A172 (cell line): ENCODE data around the gene CBX8. TPM values are rescaled to one million over a fixed set of nuclear protein-coding genes. Genes with fewer than 3 reads are reported as not detected.

Experiments used
- DNase-seq: peaks from one replicate; pipeline ENCODE4 v3.0.0-alpha.2; 2015; ENCODE audit warnings: low spot score
- total RNA-seq: library from RNA; depleted of rRNA; stranded (reverse); fragments of >200 nt; shearing (Covaris generic); gene quantifications from 2 replicates; pipeline ENCODE4 v1.2.3, GENCODE V29; 2014; rRNA removed

The CBX8 gene
- total RNA-seq, 1 experiment from 2014 or later = 8.8 TPM

GRCh38 chr17:79752175-79752574 lies 44.7 kb downstream of the CBX8 start:
- no peak for DNase-seq

GRCh38 chr17:79750650-79751545 lies 46.0 kb downstream of the CBX8 start:
- DNase-seq = no peak

- no peak for DNase-seq
Observed at GRCh38 chr17:79749958-79750357, 46.9 kb downstream of the CBX8 start.

GRCh38 chr17:79749156-79749815 lies 47.6 kb downstream of the CBX8 start:
- DNase-seq = peak; percentile 77

GRCh38 chr17:79748295-79749099 lies 48.4 kb downstream of the CBX8 start:
- DNase-seq = no peak

- no peak for DNase-seq
Observed at GRCh38 chr17:79747508-79748294, 49.2 kb downstream of the CBX8 start.

- DNase-seq = no peak
Observed at GRCh38 chr17:79746889-79747507, 49.9 kb downstream of the CBX8 start.

GRCh38 chr17:79745641-79746105 lies 51.2 kb downstream of the CBX8 start:
- DNase-seq = no peak

- no peak for DNase-seq
Observed at GRCh38 chr17:79743614-79744013, 53.3 kb downstream of the CBX8 start.

GRCh38 chr17:79742951-79743476 lies 53.9 kb downstream of the CBX8 start:
- no peak for DNase-seq

- no peak for DNase-seq
Observed at GRCh38 chr17:79742589-79742918, 54.3 kb downstream of the CBX8 start.

Other genes starting within 250 kb of the CBX8 start
- 0.19 TPM in 1 of 2 replicates, not detected in the other for gene RBFOX3, start 186.0 kb downstream of the CBX8 start, total RNA-seq
- not detected in 2 replicates for gene ENPP7, start 66.1 kb downstream of the CBX8 start, total RNA-seq
- 24.7 and 27.2 TPM in 2 replicates for gene CBX2, start 18.9 kb downstream of the CBX8 start, total RNA-seq
- gene CBX4, start 42.4 kb upstream of the CBX8 start, total RNA-seq = 17.2 and 20.5 TPM in 2 replicates
- gene TBC1D16, start 238.8 kb upstream of the CBX8 start, total RNA-seq = 29.8 and 31.7 TPM in 2 replicates
- 0.59 and 1.1 TPM in 2 replicates for gene CCDC40, start 239.6 kb upstream of the CBX8 start, total RNA-seq